Measurements from ENCODE around the gene SGIP1.

SGIP1 gene

GRCh38 chr1:66533804-66534740, at the start of gene SGIP1:
Gene SGIP1, plus strand, starts transcription at chr1:66534153. Its CDS starts 206 bp downstream, at chr1:66534359.
- DNase-seq, result no peak

GRCh38 chr1:66489151-66489550, 44.8 kb upstream of the SGIP1 start:
- DNase-seq, result no peak

DNA sequence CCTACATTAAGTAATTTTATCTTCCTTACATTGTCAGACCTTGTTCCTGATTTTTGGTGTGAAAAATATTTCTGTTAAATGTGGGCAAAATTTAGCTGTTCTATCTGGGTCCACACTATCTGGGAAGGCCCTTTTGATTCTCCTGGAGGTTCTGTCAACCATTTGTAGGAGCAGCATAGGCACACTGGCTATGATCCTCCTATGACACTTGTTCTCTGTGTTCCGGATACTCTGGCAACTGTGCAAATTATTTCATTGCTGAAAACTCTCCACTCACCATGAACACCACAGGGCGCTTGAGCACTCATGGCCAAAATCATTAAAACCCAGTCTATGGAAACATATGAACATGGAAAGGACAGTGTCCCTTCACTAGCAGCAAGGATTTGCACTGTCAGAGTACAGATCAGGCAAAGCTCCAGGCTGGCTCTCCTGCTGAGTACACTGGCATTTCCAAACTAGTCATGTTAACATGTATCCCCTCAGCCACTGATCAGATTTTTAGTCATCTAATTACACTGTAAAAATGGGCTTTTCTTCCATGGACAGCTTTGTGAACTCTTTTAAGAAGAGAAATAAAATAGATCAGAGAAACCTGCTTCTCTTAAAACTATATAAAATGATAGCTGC, 43.9 kb upstream of the SGIP1 start:
- DNase-seq, result no peak

- DNase-seq, result no peak
Measured at GRCh38 chr1:66490816-66491215, 43.1 kb upstream of the SGIP1 start.

GRCh38 chr1:66492424-66492823, 41.5 kb upstream of the SGIP1 start:
- DNase-seq, result no peak

GRCh38 chr1:66493731-66494130, 40.2 kb upstream of the SGIP1 start:
- no peak for DNase-seq

DNA sequence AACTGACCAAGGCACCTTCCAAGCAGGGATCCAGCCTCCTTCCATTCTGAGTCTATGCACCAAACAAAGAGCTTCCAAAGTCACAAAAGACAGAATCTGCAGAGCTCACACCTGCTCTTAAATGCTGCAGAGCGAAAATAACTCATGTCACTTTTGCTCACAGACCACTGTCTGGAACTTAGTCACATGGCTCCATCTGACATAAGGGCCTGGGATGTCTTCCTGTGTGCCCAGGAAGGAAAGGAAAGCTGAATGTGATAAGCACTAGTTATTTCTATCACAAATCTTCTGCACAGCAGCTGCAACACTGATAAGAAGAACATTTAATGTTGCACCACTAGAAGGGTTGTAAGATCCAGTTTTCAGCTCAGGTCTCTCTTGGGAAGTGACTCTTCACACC, 39.5 kb upstream of the SGIP1 start:
- no peak for DNase-seq

DNA sequence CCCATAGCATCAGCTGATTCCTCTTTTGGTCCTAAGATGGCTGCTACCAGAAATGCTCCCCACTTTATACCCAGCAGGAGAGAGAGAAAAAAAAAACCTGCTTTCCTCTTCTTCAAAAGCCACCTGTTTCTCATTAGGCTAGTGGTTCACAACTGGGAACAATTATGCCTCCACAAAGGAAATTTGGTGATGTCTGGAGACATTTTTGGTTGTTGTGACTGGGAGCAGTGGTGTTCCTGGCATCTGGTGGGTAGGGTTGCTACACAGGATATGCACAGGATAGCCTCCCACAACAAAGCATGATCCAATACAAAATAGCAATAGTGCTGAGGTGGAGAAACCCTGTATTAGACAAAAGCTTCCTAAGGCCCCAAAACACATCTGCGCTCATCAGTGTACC, 38.5 kb upstream of the SGIP1 start:
- DNase-seq, result no peak

DNA sequence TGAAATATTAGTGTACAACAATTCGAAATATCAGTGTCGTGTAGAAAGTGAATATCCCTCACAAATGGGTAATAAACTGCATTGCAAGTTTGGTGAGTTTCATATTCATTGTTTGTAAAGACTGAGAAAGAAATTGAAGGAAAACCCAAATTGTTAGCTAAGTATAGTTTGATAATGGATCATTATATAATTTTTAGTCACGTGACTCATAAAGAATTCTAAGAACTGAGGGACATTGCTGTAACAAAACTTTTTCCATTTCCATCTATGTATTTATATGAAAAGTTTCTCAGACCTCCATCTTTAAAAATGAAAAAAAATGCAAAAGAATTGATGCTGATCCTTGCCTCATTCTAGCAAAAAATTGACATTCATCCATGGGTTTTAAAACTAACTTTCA, 36.0 kb upstream of the SGIP1 start:
- no peak for DNase-seq

DNA sequence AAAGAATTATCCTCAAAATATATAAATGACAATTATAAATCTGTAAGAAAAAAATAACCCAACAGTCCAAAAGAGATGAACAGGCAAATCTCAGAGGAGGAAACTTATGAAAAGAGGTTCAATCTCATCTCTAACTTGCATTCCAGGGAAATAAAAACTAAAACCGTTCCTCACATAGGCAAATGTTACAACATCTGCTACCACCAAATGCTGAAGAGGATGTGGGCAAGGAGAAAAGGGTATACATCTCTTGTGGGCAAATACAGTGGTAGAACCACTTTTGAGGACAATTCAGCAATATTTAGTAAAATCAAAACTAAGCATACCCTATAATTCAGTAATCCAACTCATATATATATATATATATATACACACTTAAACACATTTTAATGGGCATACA, 33.7 kb upstream of the SGIP1 start:
- no peak for DNase-seq

DNA sequence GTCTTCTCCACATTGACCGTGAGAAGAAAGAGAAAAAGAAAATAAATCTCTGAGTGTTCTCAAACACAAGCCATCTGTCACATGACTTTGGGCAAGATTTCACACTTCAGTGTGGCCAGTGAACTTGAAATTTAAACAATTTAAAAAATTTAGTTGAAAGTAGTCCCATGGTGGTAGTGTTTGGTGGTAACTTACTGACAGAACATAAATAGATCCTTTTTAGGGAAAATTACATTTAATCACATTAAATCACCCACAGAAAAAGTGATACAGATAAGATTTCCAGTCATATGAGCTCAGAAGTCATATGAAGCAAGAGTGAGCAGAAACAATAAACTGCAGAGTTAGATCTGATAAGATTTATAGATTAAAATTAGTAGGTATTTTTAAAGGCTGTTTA, 31.9 kb upstream of the SGIP1 start:
- no peak for DNase-seq

DNA sequence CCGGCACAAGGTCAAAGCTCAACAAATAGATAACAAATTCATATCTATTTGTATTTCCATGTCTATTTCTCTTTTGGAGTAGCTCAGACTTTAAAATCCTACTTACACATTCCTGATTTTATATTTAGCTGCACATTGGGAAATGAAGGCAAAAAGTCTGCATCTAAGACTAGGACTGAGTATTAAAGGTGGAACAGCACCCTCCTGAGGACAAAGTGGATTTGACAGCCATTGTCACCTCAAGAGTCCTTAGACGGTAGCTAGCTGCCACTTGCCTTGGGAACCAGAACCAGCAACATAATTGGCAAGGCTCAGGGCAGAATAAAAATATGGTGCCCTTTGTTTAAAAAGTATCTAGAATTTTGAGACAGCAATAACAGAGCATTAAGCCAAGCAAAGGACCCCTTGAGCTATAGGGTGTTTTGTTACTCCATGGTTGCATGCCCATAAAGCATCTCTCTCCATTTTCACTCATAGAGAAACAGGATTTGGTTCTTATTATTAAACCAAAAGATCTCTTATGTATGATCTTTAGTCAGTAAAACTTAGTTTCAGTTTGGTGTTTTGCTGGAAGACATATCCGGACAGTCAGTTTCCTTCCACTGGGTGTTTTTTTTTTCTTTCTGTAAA, 30.0 kb upstream of the SGIP1 start:
- DNase-seq, result peak; percentile 29

DNA sequence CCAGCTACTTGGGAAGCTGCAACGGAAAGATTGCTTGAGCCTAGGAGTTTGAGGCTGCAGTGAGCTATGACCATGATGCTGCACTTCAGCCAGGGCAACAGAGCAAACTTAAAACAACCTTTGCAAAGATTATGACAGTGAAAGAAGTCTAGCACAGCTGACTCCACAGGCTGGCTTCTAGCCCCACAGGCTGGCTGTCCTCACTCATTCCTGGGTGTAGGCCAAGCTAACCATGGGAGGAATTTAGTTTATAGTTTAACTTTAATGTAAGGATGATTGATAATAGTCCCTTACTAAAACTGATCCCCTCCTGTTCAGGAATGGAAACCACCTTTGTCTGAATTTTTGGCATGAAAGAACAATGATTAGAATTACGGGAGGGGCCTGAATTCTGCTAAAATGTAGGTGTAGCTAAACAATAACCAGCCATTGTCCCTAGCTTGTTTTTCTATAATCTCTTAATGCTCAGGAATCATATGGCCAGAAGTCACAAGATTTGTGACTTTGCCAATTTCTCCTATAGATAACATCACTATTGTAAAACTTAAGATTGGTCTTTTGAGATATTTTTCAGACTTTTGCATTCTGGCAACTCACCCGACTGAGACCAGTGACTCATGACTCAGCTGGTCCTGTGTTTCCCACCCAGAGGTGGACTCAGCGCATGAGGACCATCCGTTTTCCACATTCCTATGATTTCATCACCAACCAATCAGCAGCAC, 28.1 kb upstream of the SGIP1 start:
- DNase-seq, result no peak

DNA sequence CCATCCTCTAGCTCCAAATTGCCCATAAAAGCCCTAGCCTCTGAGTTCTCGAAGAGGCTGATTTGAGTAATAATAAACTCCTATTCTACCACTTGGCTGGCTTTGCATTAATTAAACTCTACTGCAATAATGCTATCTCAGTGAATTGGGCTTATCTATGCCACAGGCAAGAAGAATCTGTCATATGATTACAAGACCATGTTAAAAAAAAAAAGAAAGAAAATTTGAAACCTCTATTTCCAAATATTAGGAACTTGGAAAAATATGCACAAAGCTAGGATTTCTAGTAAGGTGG, 27.6 kb upstream of the SGIP1 start:
- DNase-seq, result no peak

DNA sequence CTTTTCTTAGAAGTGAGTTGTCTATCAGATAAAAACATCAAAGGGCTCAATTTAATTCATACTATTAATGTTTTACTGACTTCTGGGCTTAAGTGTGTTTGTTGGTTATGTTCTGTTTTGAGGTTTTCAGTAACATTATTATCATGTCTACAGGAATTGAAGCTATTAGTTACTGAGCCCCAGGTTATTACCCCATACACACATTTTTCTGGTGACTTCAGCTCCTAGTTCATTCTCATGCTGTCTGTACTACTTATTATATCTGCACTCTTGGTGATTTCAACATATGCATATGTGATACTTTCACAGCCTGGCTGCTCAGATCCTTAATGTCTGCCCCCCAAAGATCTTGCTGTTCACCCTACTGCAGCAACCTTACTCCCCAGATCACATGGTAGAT, 27.0 kb upstream of the SGIP1 start:
- DNase-seq, result no peak

DNA sequence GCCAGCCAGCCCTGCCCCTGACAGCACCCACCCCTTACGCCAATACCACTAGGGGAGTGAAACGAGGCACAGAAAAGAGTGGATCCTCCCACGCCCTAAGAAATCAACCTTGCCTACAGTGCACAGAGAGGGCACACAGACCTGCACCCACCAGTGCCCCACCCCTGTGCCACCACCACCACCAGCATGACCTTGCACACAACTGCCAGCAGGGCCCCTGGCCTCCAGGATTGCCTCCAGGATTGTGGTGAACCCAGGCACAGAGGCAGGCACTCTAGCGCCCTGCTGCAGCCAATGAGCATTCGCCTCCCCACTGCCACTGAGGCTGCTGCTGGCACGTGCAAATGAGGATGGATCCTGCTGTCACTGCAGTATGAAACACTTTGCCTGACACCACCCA, 23.5 kb upstream of the SGIP1 start:
- DNase-seq, result no peak

- DNase-seq, result no peak
Measured at GRCh38 chr1:66511118-66511517, 22.8 kb upstream of the SGIP1 start.

DNA sequence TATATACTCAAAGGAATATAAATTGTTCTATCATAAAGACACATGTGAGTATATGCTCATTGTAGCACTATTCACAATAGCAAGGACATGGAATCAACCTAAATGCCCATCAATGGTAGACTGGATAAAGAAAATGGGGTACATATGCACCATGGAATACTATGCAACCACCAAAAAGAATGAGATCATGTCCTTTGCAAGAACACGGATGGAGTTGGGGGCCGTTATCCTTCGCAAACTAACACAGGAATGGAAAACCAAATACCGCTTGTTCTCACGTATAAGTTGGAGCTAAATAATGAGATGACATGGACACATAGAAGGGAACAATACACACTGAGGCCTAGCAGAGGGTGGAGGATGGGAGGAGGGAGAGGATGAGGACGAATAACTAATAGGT, 16.0 kb upstream of the SGIP1 start:
- no peak for DNase-seq

DNA sequence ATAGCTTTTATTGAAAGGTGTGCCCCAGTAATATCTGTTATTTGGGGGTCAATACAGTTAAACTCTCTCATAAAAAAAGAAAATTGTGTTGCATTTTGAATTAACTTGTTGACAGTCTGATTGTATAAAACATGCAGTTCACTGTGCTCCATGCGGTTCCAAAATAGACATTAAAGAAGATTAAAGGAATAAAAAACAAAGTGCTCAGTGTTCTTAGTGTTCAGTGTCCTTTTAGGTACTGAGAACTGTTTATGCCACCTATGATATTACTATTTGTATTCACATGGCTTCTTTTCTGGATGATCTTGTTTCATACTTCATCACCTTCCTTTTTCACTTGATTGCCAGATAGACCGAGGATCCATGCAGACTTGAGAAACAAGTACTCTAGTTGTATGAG, 15.3 kb upstream of the SGIP1 start:
- DNase-seq, result no peak

DNA sequence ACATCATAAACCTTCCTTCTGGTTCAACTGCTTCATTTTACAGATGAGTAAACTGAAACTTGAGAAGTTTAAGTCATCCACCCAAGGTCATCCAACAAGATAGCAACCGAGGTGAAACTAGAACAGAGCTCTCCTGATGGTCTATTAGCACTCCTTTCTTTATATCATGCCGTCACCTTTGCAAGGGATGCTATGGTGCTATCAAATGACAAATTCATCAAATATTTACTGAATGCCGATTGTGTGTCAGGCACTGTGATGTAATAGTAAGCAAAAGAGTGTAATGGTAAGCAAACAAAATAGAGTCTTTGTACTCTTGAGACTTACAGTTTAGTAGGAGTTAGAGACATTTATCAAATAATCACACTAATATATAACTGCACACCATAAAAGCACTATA, 14.0 kb upstream of the SGIP1 start:
- DNase-seq, result no peak

DNA sequence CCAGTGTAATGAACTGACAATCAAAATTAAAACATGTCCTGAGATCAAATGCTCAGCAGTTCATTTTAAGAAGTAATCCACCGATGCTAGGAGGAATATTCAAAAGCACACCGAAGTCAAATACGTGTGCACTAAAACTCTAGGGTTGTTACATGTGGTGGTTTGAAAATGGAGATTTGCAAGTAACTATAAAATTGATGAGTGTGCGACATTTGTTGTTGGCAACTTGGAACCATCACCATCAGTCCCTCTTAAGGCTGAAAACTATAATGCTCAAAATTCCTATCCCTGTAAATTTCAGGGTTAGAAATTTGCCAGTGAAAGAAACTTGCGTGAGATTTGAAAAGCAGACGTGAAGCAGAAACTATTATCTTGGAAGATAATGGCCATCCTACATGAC, 13.3 kb upstream of the SGIP1 start:
- no peak for DNase-seq

GRCh38 chr1:66521721-66522365, 12.1 kb upstream of the SGIP1 start:
- DNase-seq, result no peak

- no peak for DNase-seq
Measured at GRCh38 chr1:66523562-66523961, 10.4 kb upstream of the SGIP1 start.
